Skeletal muscle satellite cell (primary cell): ENCODE measurements around the gene PTGFRN.
"Not testable (repeated sequence)": the region's sequence is repeated elsewhere in the genome, so short reads cannot be mapped to it uniquely, and the experiment has no call there.

ENCODE experiments used
- H3K27me3 ChIP-seq: 2 replicates; pipeline ENCODE4 v1.7.0; 2013; ENCODE audit warnings: low read length; ENCODE audit not compliant: control insufficient read depth, insufficient read depth
- H3K36me3 ChIP-seq: 2 replicates; pipeline ENCODE4 v1.7.0; 2013; ENCODE audit warnings: mild to moderate bottlenecking, control low read depth, low read length; ENCODE audit not compliant: insufficient read depth
- H3K4me1 ChIP-seq: 2 replicates; pipeline ENCODE4 v1.7.0; 2013; ENCODE audit warnings: low read length; ENCODE audit not compliant: control insufficient read depth, insufficient read depth
- H3K4me2 ChIP-seq: 2 replicates; pipeline ENCODE4 v1.7.0; 2013; ENCODE audit warnings: mild to moderate bottlenecking, low read length
- H3K4me3 ChIP-seq: 2 replicates; pipeline ENCODE4 v1.7.0; 2013; ENCODE audit warnings: low read length
- H3K9ac ChIP-seq: 2 replicates; pipeline ENCODE4 v1.7.0; 2013; ENCODE audit warnings: mild to moderate bottlenecking, low read depth, low read length, moderate library complexity
- H3K9me3 ChIP-seq: replicated peaks from 2 replicates; pipeline ENCODE4 v1.7.0; 2013; ENCODE audit warnings: mild to moderate bottlenecking, control low read depth, low read length

The PTGFRN gene

GRCh38 chr1:116938216-116938615, 28.5 kb downstream of the PTGFRN start:
- Histone ChIP-seq H3K9ac (no peak overlapping the region), H3K36me3 (no peaks in the 10 kb centered on the region), H3K4me2 (no peak overlapping the region), H3K27me3 (no peaks in the 10 kb centered on the region), H3K9me3 (no peaks in the 10 kb centered on the region), H3K4me3 (no peak overlapping the region), H3K4me1 (peaks cover 4% of the 10 kb centered on the region)

- H3K36me3 ChIP-seq, H3K4me3 ChIP-seq, H3K4me1 ChIP-seq, H3K4me2 ChIP-seq, H3K9me3 ChIP-seq, H3K27me3 ChIP-seq, H3K9ac ChIP-seq: not testable (repeated sequence)
These were observed 30.2 kb downstream of the PTGFRN start for GRCh38 chr1:116939780-116940543.

GRCh38 chr1:116940814-116941599, 31.3 kb downstream of the PTGFRN start:
- Histone ChIP-seq H3K9me3 (no peaks in the 10 kb centered on the region), H3K4me3 (no peak overlapping the region), H3K36me3 (no peaks in the 10 kb centered on the region), H3K9ac (no peak overlapping the region), H3K27me3 (no peaks in the 10 kb centered on the region), H3K4me2 (no peak overlapping the region), H3K4me1 (no peaks in the 10 kb centered on the region)

GRCh38 chr1:116941670-116942069, 32.0 kb downstream of the PTGFRN start:
- no peak overlapping the region for H3K9ac ChIP-seq
- no peaks in the 10 kb centered on the region for H3K27me3 ChIP-seq
- no peak overlapping the region for H3K4me3 ChIP-seq
- no peak overlapping the region for H3K4me2 ChIP-seq
- H3K9me3 ChIP-seq, result no peaks in the 10 kb centered on the region
- H3K4me1 ChIP-seq, result no peaks in the 10 kb centered on the region
- no peaks in the 10 kb centered on the region for H3K36me3 ChIP-seq

- H3K27me3 ChIP-seq, result no peaks in the 10 kb centered on the region
- no peaks in the 10 kb centered on the region for H3K4me1 ChIP-seq
- no peak overlapping the region for H3K4me3 ChIP-seq
- H3K9me3 ChIP-seq, result no peaks in the 10 kb centered on the region
- no peak overlapping the region for H3K4me2 ChIP-seq
- H3K36me3 ChIP-seq, result no peaks in the 10 kb centered on the region
- H3K9ac ChIP-seq, result no peak overlapping the region
These were observed 32.6 kb downstream of the PTGFRN start for GRCh38 chr1:116942344-116942743.

GRCh38 chr1:116943438-116943837, 33.7 kb downstream of the PTGFRN start:
- no peaks in the 10 kb centered on the region for H3K27me3 ChIP-seq
- no peak overlapping the region for H3K4me3 ChIP-seq
- no peaks in the 10 kb centered on the region for H3K9me3 ChIP-seq
- no peaks in the 10 kb centered on the region for H3K4me1 ChIP-seq
- H3K9ac ChIP-seq, result no peak overlapping the region
- no peak overlapping the region for H3K4me2 ChIP-seq
- H3K36me3 ChIP-seq, result no peaks in the 10 kb centered on the region

- no peak overlapping the region for H3K4me3 ChIP-seq
- no peak overlapping the region for H3K9ac ChIP-seq
- no peaks in the 10 kb centered on the region for H3K36me3 ChIP-seq
- H3K4me2 ChIP-seq, result no peak overlapping the region
- no peaks in the 10 kb centered on the region for H3K9me3 ChIP-seq
- H3K4me1 ChIP-seq, result no peaks in the 10 kb centered on the region
- H3K27me3 ChIP-seq, result no peaks in the 10 kb centered on the region
These were observed 34.9 kb downstream of the PTGFRN start for GRCh38 chr1:116944613-116945012.

- Histone ChIP-seq H3K9me3 (no peaks in the 10 kb centered on the region), H3K36me3 (no peaks in the 10 kb centered on the region), H3K4me3 (no peak overlapping the region), H3K4me1 (peaks cover 3% of the 10 kb centered on the region), H3K27me3 (no peaks in the 10 kb centered on the region), H3K9ac (no peak overlapping the region), H3K4me2 (no peak overlapping the region)
These were observed 35.7 kb downstream of the PTGFRN start for GRCh38 chr1:116945421-116945820.

GRCh38 chr1:116945996-116946395, 36.3 kb downstream of the PTGFRN start:
- H3K9ac ChIP-seq, result no peak overlapping the region
- H3K36me3 ChIP-seq, result no peaks in the 10 kb centered on the region
- no peak overlapping the region for H3K4me3 ChIP-seq
- no peak overlapping the region for H3K4me2 ChIP-seq
- peaks cover 9% of the 10 kb centered on the region for H3K4me1 ChIP-seq
- no peaks in the 10 kb centered on the region for H3K27me3 ChIP-seq
- no peaks in the 10 kb centered on the region for H3K9me3 ChIP-seq

GRCh38 chr1:116947092-116947860, 37.6 kb downstream of the PTGFRN start:
- H3K36me3 ChIP-seq, result no peaks in the 10 kb centered on the region

GRCh38 chr1:116948046-116948445, 38.3 kb downstream of the PTGFRN start:
- H3K4me2 ChIP-seq, result no peak overlapping the region
- no peak overlapping the region for H3K4me3 ChIP-seq
- H3K9me3 ChIP-seq, result no peaks in the 10 kb centered on the region
- no peak overlapping the region for H3K9ac ChIP-seq
- no peaks in the 10 kb centered on the region for H3K27me3 ChIP-seq
- peaks cover 19% of the 10 kb centered on the region for H3K4me1 ChIP-seq
- H3K36me3 ChIP-seq, result no peaks in the 10 kb centered on the region

More at GRCh38 chr1:116947092-116947860, 37.6 kb downstream of the PTGFRN start:
- H3K27me3 ChIP-seq, result no peaks in the 10 kb centered on the region
- no peak overlapping the region for H3K9ac ChIP-seq
- H3K4me3 ChIP-seq, result no peak overlapping the region
- peaks cover 19% of the 10 kb centered on the region for H3K4me1 ChIP-seq
- no peaks in the 10 kb centered on the region for H3K9me3 ChIP-seq
- no peak overlapping the region for H3K4me2 ChIP-seq
